Measurements from ENCODE around the gene FREM1. TPM values are rescaled to one million over a fixed set of nuclear protein-coding genes. Genes with fewer than 3 reads are reported as not detected.
A peak's percentile ranks its signal among the peaks of the same experiment; 100 is the strongest.

The FREM1 gene
- total and polyA plus RNA-seq, 10 of the 15 experiments (the other 5 are each of a cell fraction or from before 2014, with no cell fraction given): 0.01 to 0.16 (median 0.08) TPM; not detected in 7

GRCh38 chr9:14706530-14707140 lies 203.6 kb downstream of the FREM1 start:
- H4K20me1 ChIP-seq (ENCODE audit: control insufficient read depth, insufficient read depth): no peaks in the 10 kb centered on the region
- WGBS (ENCODE audit: insufficient coverage, insufficient replicate concordance, low lambda C conversion rate, missing lambda C conversion rate): 11% methylated on average over 5 of the region's 5 CpGs
- POLR2A ChIA-PET: no interaction called here
- peak; percentile 54 for ATAC-seq
- H3K9ac ChIP-seq (ENCODE audit: control insufficient read depth, insufficient read depth, low read length): no peak overlapping the region
- no peak overlapping the region for H3K4me2 ChIP-seq (ENCODE audit: control insufficient read depth, insufficient read depth)
- no TSS peak for BruUV-seq (replicated peaks)
- in situ Hi-C loops (cut with MboI) (no loop called here), intact Hi-C loops (cut with micrococcal nuclease; ENCODE audit: unreplicated experiment) (no loop called here)
- CTCF ChIA-PET: no interaction called here
- RAD21 ChIA-PET (ENCODE audit: unreplicated experiment): no interaction called here
- H3K27ac ChIP-seq (ENCODE audit: control insufficient read depth, insufficient read depth): no peak overlapping the region
- no peaks in the 10 kb centered on the region for H3K36me3 ChIP-seq (ENCODE audit: control insufficient read depth in 2 of 2, insufficient read depth in 2 of 2, low read length in 1 of 2)
- H3K9me3 ChIP-seq (replicated peaks; ENCODE audit: control insufficient read depth, insufficient read depth, low read length): peaks cover 6% of the 10 kb centered on the region
- no peaks in the 10 kb centered on the region for H3K79me2 ChIP-seq (ENCODE audit: control insufficient read depth, insufficient read depth, low read length)
- FAIRE-seq: no peak
- TF ChIP-seq ETV6 (conservative IDR thresholded peaks at IDR 0.05 in 1 of 2, IDR thresholded peaks at IDR 0.05 in 1 of 2; ENCODE audit: borderline replicate concordance in 1 of 2, low read depth in 1 of 2): peak in 1 of 2 experiments; percentile 35; a peak in 1 of 4 replicates
- peak; percentile 82 for TF ChIP-seq RUNX3 (IDR thresholded peaks at IDR 0.05; ENCODE audit: low read length)
- no peak for TF ChIP-seq RELA (IDR thresholded peaks at IDR 0.05; ENCODE audit: borderline replicate concordance, partially characterized antibody)
- no peak for TF ChIP-seq PAX5 (IDR thresholded peaks at IDR 0.05; ENCODE audit: borderline replicate concordance, low read depth, low read length)
- no peak for TF ChIP-seq KDM1A (IDR thresholded peaks at IDR 0.05; ENCODE audit: borderline replicate concordance)
- no peak for TF ChIP-seq RFX5 (IDR thresholded peaks at IDR 0.05; ENCODE audit: low read depth, low read length)
- no peak for TF ChIP-seq POLR2AphosphoS2 (IDR thresholded peaks at IDR 0.05; ENCODE audit: low read depth, low read length)
- TF ChIP-seq IKZF2 (IDR thresholded peaks at IDR 0.05): peak in 1 of 2 experiments; percentile 36; a peak in 2 of 4 replicates
- peak; percentile 41; the same call in 1 of the 2 replicates for TF ChIP-seq ATF7 (IDR thresholded peaks at IDR 0.05; ENCODE audit: low read depth)
- TF ChIP-seq RB1 (IDR thresholded peaks at IDR 0.05; ENCODE audit: borderline replicate concordance): no peak
- TF ChIP-seq SPI1 (IDR thresholded peaks at IDR 0.05; ENCODE audit: borderline replicate concordance, insufficient read depth, low read depth, low read length): peak; percentile 51; the same call in 1 of the 2 replicates
- peak; percentile 31; the same call in 1 of the 2 replicates for TF ChIP-seq ATF2 (IDR thresholded peaks at IDR 0.05; ENCODE audit: low read length)
- 0 out of 2 replicates have a peak, but pooled peaks have one; percentile 62 for TF ChIP-seq ZNF384 (IDR thresholded peaks at IDR 0.05; ENCODE audit: borderline replicate concordance, low read depth, low read length)
- 0 out of 2 replicates have a peak, but pooled peaks have one; percentile 16 for TF ChIP-seq MLLT1 (IDR thresholded peaks at IDR 0.05)
- SMC1A ChIA-PET (ENCODE audit: uncharacterized antibody, unreplicated experiment): interaction anchor here (0.8 to 1.3 kb wide), 2 partner anchors 17 to 88 kb away, joined by 3 read pairs; no protein-coding TSS in a partner anchor
- no peaks in the 10 kb centered on the region for H3K27me3 ChIP-seq (replicated peaks in 1 of 2; ENCODE audit: control insufficient read depth in 2 of 2, insufficient read depth in 2 of 2, low read length in 1 of 2)
- H2AFZ ChIP-seq (ENCODE audit: control insufficient read depth, low read depth, low read length): no peak overlapping the region
- no peak for DNase-seq (ENCODE audit: low read depth, low spot score)
- H3K4me3 ChIP-seq: no peak overlapping the region
- H3K4me1 ChIP-seq (ENCODE audit: control insufficient read depth, insufficient read depth, low read length): no peaks in the 10 kb centered on the region
